ENCODE data around the gene IGFALS.

The IGFALS gene

GRCh38 chr16:1792836-1793577, 498 bp downstream of the IGFALS start:
- Histone ChIP-seq H2AFZ (ENCODE audit: low read depth, low read length, severe bottlenecking) (no peak overlapping the region), H3K27me3 (ENCODE audit: low read length) (no peaks in the 10 kb centered on the region), H3K79me2 (ENCODE audit: insufficient read depth, low read length) (no peaks in the 10 kb centered on the region), H3K9me3 (ENCODE audit: insufficient read depth, low read length) (peaks cover 3% of the 10 kb centered on the region; the same call in 1 of the 2 replicates), H3K9ac (ENCODE audit: low read length) (no peak overlapping the region), H4K20me1 (ENCODE audit: low read depth, low read length) (no peaks in the 10 kb centered on the region), H3K9me2 (replicated peaks; ENCODE audit: insufficient read depth, low read length) (no peaks in the 10 kb centered on the region), H3F3A (ENCODE audit: insufficient read depth) (no peaks in the 10 kb centered on the region), H3K4me3 (ENCODE audit: insufficient read depth, low read length, poor library complexity, severe bottlenecking) (no peak overlapping the region), H3K36me3 (ENCODE audit: low read length) (no peaks in the 10 kb centered on the region), H3K27ac (ENCODE audit: low read depth, low read length) (no peak overlapping the region), H3K4me2 (ENCODE audit: low read depth, low read length, poor library complexity, severe bottlenecking) (no peak overlapping the region)
- no peak for TF ChIP-seq CTCF (IDR thresholded peaks at IDR 0.05; ENCODE audit: insufficient read depth, low read length, poor library complexity, severe bottlenecking)

GRCh38 chr16:1791943-1792812, 1.3 kb downstream of the IGFALS start:
- H3K9me3 ChIP-seq (ENCODE audit: insufficient read depth, low read length) = no peaks in the 10 kb centered on the region
- H3K9ac ChIP-seq (ENCODE audit: low read length) = no peak overlapping the region
- no peaks in the 10 kb centered on the region for H3F3A ChIP-seq (ENCODE audit: insufficient read depth)
- no peak overlapping the region for H3K4me3 ChIP-seq (ENCODE audit: insufficient read depth, low read length, poor library complexity, severe bottlenecking)
- no peak for TF ChIP-seq EZH2phosphoT487 (conservative IDR thresholded peaks at IDR 0.05; ENCODE audit: low read length)
- TF ChIP-seq CTCF (IDR thresholded peaks at IDR 0.05; ENCODE audit: insufficient read depth, low read length, poor library complexity, severe bottlenecking) = no peak
- H2AFZ ChIP-seq (ENCODE audit: low read depth, low read length, severe bottlenecking) = no peak overlapping the region
- no peak overlapping the region for H3K27ac ChIP-seq (ENCODE audit: low read depth, low read length)
- no peak overlapping the region for H3K4me2 ChIP-seq (ENCODE audit: low read depth, low read length, poor library complexity, severe bottlenecking)
- H3K79me2 ChIP-seq (ENCODE audit: insufficient read depth, low read length) = no peaks in the 10 kb centered on the region
- H3K9me2 ChIP-seq (replicated peaks; ENCODE audit: insufficient read depth, low read length) = no peaks in the 10 kb centered on the region
- no peaks in the 10 kb centered on the region for H4K20me1 ChIP-seq (ENCODE audit: low read depth, low read length)
- no peaks in the 10 kb centered on the region for H3K36me3 ChIP-seq (ENCODE audit: low read length)
- H3K27me3 ChIP-seq (ENCODE audit: low read length) = no peaks in the 10 kb centered on the region

- H3K27me3 ChIP-seq (ENCODE audit: low read length) = no peaks in the 10 kb centered on the region
- H3K4me3 ChIP-seq (ENCODE audit: insufficient read depth, low read length, poor library complexity, severe bottlenecking) = no peak overlapping the region
- TF ChIP-seq CTCF (IDR thresholded peaks at IDR 0.05; ENCODE audit: insufficient read depth, low read length, poor library complexity, severe bottlenecking) (no peak), EZH2phosphoT487 (conservative IDR thresholded peaks at IDR 0.05; ENCODE audit: low read length) (no peak)
- H3K9ac ChIP-seq (ENCODE audit: low read length) = no peak overlapping the region
- no peaks in the 10 kb centered on the region for H3K9me2 ChIP-seq (replicated peaks; ENCODE audit: insufficient read depth, low read length)
- H3K36me3 ChIP-seq (ENCODE audit: low read length) = no peaks in the 10 kb centered on the region
- H3F3A ChIP-seq (ENCODE audit: insufficient read depth) = no peaks in the 10 kb centered on the region
- no peak overlapping the region for H2AFZ ChIP-seq (ENCODE audit: low read depth, low read length, severe bottlenecking)
- no peak overlapping the region for H3K4me2 ChIP-seq (ENCODE audit: low read depth, low read length, poor library complexity, severe bottlenecking)
- no peak overlapping the region for H3K27ac ChIP-seq (ENCODE audit: low read depth, low read length)
- peaks cover 4% of the 10 kb centered on the region for H3K79me2 ChIP-seq (ENCODE audit: insufficient read depth, low read length)
- H4K20me1 ChIP-seq (ENCODE audit: low read depth, low read length) = no peaks in the 10 kb centered on the region
- H3K9me3 ChIP-seq (ENCODE audit: insufficient read depth, low read length) = no peaks in the 10 kb centered on the region
Observed at GRCh38 chr16:1791256-1791942, 2.1 kb downstream of the IGFALS start.
